Measurements from ENCODE around the gene LEUTX. TPM values are rescaled to one million over a fixed set of nuclear protein-coding genes. Genes with fewer than 3 reads are reported as not detected.
"Not testable (repeated sequence)": the region's sequence is repeated elsewhere in the genome, so short reads cannot be mapped to it uniquely, and the experiment has no call there.

The LEUTX gene
- total RNA-seq, 2 experiments from 2014 or later = not detected

GRCh38 chr19:39813264-39813993, 34.8 kb downstream of the LEUTX start:
- ATAC-seq (no peak), DNase-seq (no peak)
- H3K9me3 Mint-ChIP-seq (ENCODE audit: insufficient read depth) = peaks cover 3% of the 10 kb centered on the region
- no peaks in the 10 kb centered on the region for H3K36me3 Mint-ChIP-seq (ENCODE audit: low read depth)
- CTCF ChIA-PET = interaction anchor here (0.7 to 2.4 kb wide), 3 partner anchors 17 to 46 kb away, joined by 3 to 18 read pairs (median 3); no protein-coding TSS in a partner anchor
- POLR2A ChIA-PET = no interaction called here
- H3K27me3 Mint-ChIP-seq (ENCODE audit: low read depth) = no peaks in the 10 kb centered on the region
- H3K4me3 Mint-ChIP-seq = no peak overlapping the region
- H3K27ac Mint-ChIP-seq = no peak overlapping the region
- H3K4me1 Mint-ChIP-seq (ENCODE audit: low read depth) = peaks cover 2% of the 10 kb centered on the region

- H3K36me3 Mint-ChIP-seq (ENCODE audit: low read depth); ATAC-seq; H3K4me1 Mint-ChIP-seq (ENCODE audit: low read depth); H3K27me3 Mint-ChIP-seq (ENCODE audit: low read depth); H3K27ac Mint-ChIP-seq; H3K4me3 Mint-ChIP-seq; POLR2A ChIA-PET; DNase-seq; H3K9me3 Mint-ChIP-seq (ENCODE audit: insufficient read depth): not testable (repeated sequence)
- CTCF ChIA-PET = interaction anchor here (2.4 kb wide), 1 partner anchor 30 kb away, joined by 18 read pairs; no protein-coding TSS in a partner anchor
Measured at GRCh38 chr19:39814111-39814510, 35.5 kb downstream of the LEUTX start.

- H3K4me3 Mint-ChIP-seq = no peak overlapping the region
- DNase-seq (no peak), ATAC-seq (no peak)
- POLR2A ChIA-PET = no interaction called here
- no peaks in the 10 kb centered on the region for H3K36me3 Mint-ChIP-seq (ENCODE audit: low read depth)
- H3K4me1 Mint-ChIP-seq (ENCODE audit: low read depth) = peaks cover 2% of the 10 kb centered on the region
- H3K27ac Mint-ChIP-seq = no peak overlapping the region
- H3K9me3 Mint-ChIP-seq (ENCODE audit: insufficient read depth) = no peaks in the 10 kb centered on the region
- CTCF ChIA-PET = interaction anchor here (2.4 kb wide), 1 partner anchor 30 kb away, joined by 18 read pairs; no protein-coding TSS in a partner anchor
- no peaks in the 10 kb centered on the region for H3K27me3 Mint-ChIP-seq (ENCODE audit: low read depth)
Measured at GRCh38 chr19:39814595-39814994, 35.9 kb downstream of the LEUTX start.

DNA sequence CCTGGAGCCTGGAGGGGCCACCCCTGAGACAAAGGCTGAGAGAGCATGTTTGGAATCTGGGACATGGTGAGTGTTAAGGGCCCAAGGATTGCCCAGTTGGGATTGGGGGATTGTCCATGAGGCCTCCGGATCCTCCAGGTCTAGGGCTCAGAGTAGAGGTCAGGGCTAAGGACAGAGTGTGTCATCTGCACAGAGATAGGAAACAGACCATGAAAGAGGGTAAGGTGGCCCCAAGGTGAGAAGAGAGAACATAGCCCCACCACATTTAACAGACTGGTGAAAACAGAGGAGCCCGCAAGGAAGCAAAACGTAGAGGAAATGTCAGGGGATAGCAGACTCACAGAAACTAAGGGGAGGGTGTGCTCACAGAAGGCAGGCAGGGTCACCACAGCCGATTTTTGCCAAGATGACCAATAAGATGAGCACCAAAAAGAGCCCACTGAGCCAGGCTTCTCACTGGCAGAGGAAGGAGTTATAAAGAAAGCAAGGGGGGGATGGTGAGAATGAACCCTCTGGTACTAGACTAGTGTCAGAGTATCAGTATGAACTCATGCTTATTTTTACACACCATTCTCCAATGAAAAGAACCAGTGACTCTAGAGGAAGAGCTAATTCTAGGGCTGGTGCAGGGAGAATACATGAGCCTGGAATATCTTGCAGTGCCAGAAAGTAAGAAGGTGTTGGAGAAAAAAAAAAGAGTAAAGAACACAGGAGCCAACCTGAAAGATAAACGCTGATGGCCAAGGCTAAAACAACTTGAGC, 37.8 kb downstream of the LEUTX start:
- H3K27me3 Mint-ChIP-seq (ENCODE audit: low read depth) = no peaks in the 10 kb centered on the region
- H3K27ac Mint-ChIP-seq = no peak overlapping the region
- ChIA-PET CTCF (interaction anchor here (2.4 kb wide), 1 partner anchor 28 kb away, joined by 18 read pairs; no protein-coding TSS in a partner anchor), POLR2A (no interaction called here)
- no peak overlapping the region for H3K4me3 Mint-ChIP-seq
- ATAC-seq (no peak), DNase-seq (no peak)
- H3K36me3 Mint-ChIP-seq (ENCODE audit: low read depth) = peaks cover 1% of the 10 kb centered on the region
- H3K4me1 Mint-ChIP-seq (ENCODE audit: low read depth) = peaks cover 2% of the 10 kb centered on the region
- H3K9me3 Mint-ChIP-seq (ENCODE audit: insufficient read depth) = no peaks in the 10 kb centered on the region

DNA sequence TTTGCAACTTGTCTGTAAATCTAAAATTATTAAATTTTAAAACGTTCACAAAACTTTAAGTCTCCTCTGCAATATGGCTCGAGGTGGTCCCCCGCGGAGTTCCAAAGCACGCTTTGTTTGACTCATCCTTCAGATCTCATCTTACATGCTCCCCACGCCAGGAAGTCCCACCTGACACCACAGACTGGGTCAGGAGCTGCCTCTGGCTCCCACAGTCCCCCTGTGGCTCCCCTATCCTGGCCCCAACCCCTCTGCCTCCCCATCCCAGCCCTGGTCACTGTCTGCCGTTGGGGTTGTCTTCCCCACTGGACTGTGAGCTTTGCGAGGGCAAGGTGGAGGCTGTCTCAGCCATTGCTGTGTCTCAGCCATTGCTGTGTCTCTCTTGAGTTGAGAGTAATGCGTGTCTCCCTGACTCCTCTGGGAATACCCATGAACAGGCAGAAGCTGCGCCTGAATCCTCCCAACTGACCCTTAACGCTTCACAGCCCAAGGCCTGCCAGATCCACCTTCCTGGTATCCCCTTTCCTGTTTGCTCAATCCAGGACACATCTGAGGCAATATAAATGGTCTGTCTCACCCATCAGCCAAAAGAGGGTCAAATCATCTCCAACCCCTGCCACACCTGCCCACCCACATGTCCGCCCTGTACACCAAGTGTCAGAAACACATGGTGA, 39.4 kb downstream of the LEUTX start:
- ATAC-seq = no peak
- CTCF ChIA-PET = interaction anchor here (0.9 to 1.9 kb wide), 3 partner anchors 16 to 26 kb away, joined by 3 to 5 read pairs (median 4); partner anchors contain the start of gene DYRK1B
- Mint-ChIP-seq H3K27me3 (ENCODE audit: low read depth) (no peaks in the 10 kb centered on the region), H3K4me1 (ENCODE audit: low read depth) (peaks cover 2% of the 10 kb centered on the region), H3K9me3 (ENCODE audit: insufficient read depth) (no peaks in the 10 kb centered on the region), H3K36me3 (ENCODE audit: low read depth) (peaks cover 1% of the 10 kb centered on the region), H3K27ac (no peak overlapping the region), H3K4me3 (no peak overlapping the region)
- DNase-seq = no peak
- POLR2A ChIA-PET = no interaction called here

DNA sequence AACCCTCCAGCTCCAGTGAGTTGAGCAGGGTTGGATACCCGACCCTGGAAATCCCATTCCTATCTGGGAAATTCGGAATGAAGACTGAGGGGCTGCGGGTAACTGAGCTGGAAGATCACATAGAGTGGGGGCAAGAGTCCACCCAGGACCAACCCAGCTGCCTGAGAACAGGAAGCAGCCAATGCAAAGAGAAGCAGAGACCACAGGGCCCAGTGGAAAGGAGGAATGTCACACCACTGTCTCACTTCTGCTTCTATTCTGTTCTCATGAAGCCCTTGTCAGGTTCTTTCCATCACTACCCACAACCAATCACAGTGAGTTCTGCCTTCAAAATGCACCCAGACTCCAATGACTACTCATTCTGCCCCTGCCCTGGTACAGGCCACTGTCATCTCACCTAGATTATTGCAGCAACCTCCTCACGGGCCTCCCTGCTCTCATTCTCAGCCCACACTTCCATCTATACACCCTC, 40.0 kb downstream of the LEUTX start:
- H3K27ac Mint-ChIP-seq = no peak overlapping the region
- H3K9me3 Mint-ChIP-seq (ENCODE audit: insufficient read depth) = no peaks in the 10 kb centered on the region
- ATAC-seq = no peak

DNA sequence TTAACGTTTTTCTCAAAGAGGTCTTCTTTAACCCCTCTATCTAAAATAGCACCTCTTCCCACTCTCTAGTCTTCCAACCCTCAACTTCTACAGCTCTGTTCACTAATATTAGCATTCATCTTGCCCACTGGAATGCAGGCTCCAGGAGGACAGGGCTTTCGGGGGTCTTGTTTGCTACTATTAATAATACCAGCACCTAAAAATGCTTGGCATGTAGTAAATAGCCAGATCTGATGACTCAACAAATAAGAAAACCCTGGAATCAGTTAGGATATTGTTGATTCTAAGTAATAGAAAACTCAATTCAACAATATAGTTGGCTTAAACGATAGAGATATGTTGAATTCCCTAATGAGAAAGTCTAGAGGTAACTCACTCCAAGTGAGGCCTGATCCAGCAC, 41.1 kb downstream of the LEUTX start:
- Mint-ChIP-seq H3K9me3 (ENCODE audit: insufficient read depth) (no peaks in the 10 kb centered on the region), H3K4me1 (ENCODE audit: low read depth) (peaks cover 2% of the 10 kb centered on the region), H3K36me3 (ENCODE audit: low read depth) (peaks cover 1% of the 10 kb centered on the region), H3K4me3 (no peak overlapping the region), H3K27me3 (ENCODE audit: low read depth) (no peaks in the 10 kb centered on the region), H3K27ac (no peak overlapping the region)
- no peak for DNase-seq
- no peak for ATAC-seq
- CTCF ChIA-PET = interaction anchor here (1.9 to 3.5 kb wide), 3 partner anchors 24 to 27 kb away, joined by 5 to 16 read pairs (median 15); no protein-coding TSS in a partner anchor
- POLR2A ChIA-PET = interaction anchor here (1.1 kb wide), 1 partner anchor 14 kb away, joined by 3 read pairs; the partner anchor contains the start of gene DYRK1B

More for the DNA sequence above, 40.0 kb downstream of the LEUTX start:
- Mint-ChIP-seq H3K4me1 (ENCODE audit: low read depth) (peaks cover 2% of the 10 kb centered on the region), H3K36me3 (ENCODE audit: low read depth) (peaks cover 1% of the 10 kb centered on the region), H3K4me3 (no peak overlapping the region), H3K27me3 (ENCODE audit: low read depth) (no peaks in the 10 kb centered on the region)
- no peak for DNase-seq
- CTCF ChIA-PET = interaction anchor here (0.9 to 1.9 kb wide), 3 partner anchors 15 to 26 kb away, joined by 3 to 5 read pairs (median 4); partner anchors contain the start of gene DYRK1B
- POLR2A ChIA-PET = no interaction called here

- no peaks in the 10 kb centered on the region for H3K9me3 Mint-ChIP-seq (ENCODE audit: insufficient read depth)
Measured at GRCh38 chr19:39820696-39821095, 42.0 kb downstream of the LEUTX start.

DNA sequence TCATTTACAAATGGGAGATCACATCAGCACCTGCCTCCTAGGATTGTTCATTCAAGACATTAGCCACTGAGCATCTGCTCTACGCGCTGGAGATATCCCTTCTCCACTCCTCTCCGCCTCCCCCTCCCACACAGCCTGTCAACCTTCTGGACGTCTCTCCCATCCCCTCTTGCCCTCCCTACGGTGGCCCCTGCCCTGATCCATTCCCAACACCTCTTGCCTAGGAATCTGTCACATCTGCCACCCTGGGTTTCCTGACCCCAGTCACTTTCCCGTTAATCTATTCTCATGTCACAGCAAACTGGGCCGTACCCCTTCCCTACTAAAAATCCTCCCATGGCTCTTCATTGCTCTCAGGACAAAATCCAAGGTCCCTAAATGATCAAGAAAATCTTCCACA, 45.0 kb downstream of the LEUTX start:
- Mint-ChIP-seq H3K27me3 (ENCODE audit: low read depth) (no peaks in the 10 kb centered on the region), H3K27ac (no peak overlapping the region), H3K4me3 (no peak overlapping the region), H3K9me3 (ENCODE audit: insufficient read depth) (no peaks in the 10 kb centered on the region), H3K36me3 (ENCODE audit: low read depth) (peaks cover 12% of the 10 kb centered on the region), H3K4me1 (ENCODE audit: low read depth) (peaks cover 9% of the 10 kb centered on the region)
- ChIA-PET POLR2A (interaction anchor here (1.0 to 2.1 kb wide), 2 partner anchors 10 to 21 kb away, joined by 4 to 13 read pairs; partner anchors contain the start of gene DYRK1B), CTCF (interaction anchor here (2.0 kb wide), 1 partner anchor 20 kb away, joined by 10 read pairs; no protein-coding TSS in a partner anchor)
- no peak for DNase-seq
- ATAC-seq = no peak

More at GRCh38 chr19:39820696-39821095, 42.0 kb downstream of the LEUTX start:
- ChIA-PET CTCF (interaction anchor here (1.3 to 3.5 kb wide), 4 partner anchors 13 to 28 kb away, joined by 4 to 16 read pairs (median 10); partner anchors contain the start of gene FBL), POLR2A (interaction anchor here (0.7 to 1.1 kb wide), 2 partner anchors 12 to 13 kb away, joined by 3 read pairs; partner anchors contain the start of gene DYRK1B)
- peaks cover 1% of the 10 kb centered on the region for H3K36me3 Mint-ChIP-seq (ENCODE audit: low read depth)
- H3K27ac Mint-ChIP-seq = no peak overlapping the region
- ATAC-seq (no peak), DNase-seq (no peak)
- no peaks in the 10 kb centered on the region for H3K27me3 Mint-ChIP-seq (ENCODE audit: low read depth)
- H3K4me1 Mint-ChIP-seq (ENCODE audit: low read depth) = peaks cover 2% of the 10 kb centered on the region
- no peak overlapping the region for H3K4me3 Mint-ChIP-seq

GRCh38 chr19:39824143-39825092, 45.8 kb downstream of the LEUTX start:
- ChIA-PET POLR2A (interaction anchor here (1.0 to 2.1 kb wide), 2 partner anchors 9 to 21 kb away, joined by 4 to 13 read pairs; partner anchors contain the start of gene DYRK1B), CTCF (interaction anchor here (1.7 to 2.0 kb wide), 2 partner anchors 19 to 31 kb away, joined by 7 to 10 read pairs; no protein-coding TSS in a partner anchor)
- Mint-ChIP-seq H3K9me3 (ENCODE audit: insufficient read depth) (no peaks in the 10 kb centered on the region), H3K27me3 (ENCODE audit: low read depth) (no peaks in the 10 kb centered on the region), H3K4me3 (no peak overlapping the region), H3K36me3 (ENCODE audit: low read depth) (peaks cover 16% of the 10 kb centered on the region), H3K27ac (no peak overlapping the region), H3K4me1 (ENCODE audit: low read depth) (peaks cover 14% of the 10 kb centered on the region)
- DNase-seq = peak; percentile 94
- ATAC-seq = peak; percentile 99

Data from activated CD8-positive, alpha-beta T cell treated with anti-CD3 and anti-CD28 coated beads, Interleukin-2, amount 10 ng/mL, durations not matched to agents 7 days and 5 days (primary cell).